HG03342 (cell line): Measurements from ENCODE around the gene WDR45B.

Experiments used
- ATAC-seq: cut with Tn5 transposase; IDR thresholded peaks from one replicate; pipeline ENCODE4 v1.9.1; 2021; ENCODE audit warnings: mild to moderate bottlenecking, moderate library complexity; ENCODE audit not compliant: unreplicated experiment

Gene WDR45B

GRCh38 chr17:82648165-82648668, at the start of gene WDR45B:
TSS of gene WDR45B (minus strand) at chr17:82648444. CDS start at chr17:82648340, 104 bp downstream.
- ATAC-seq = peak; percentile 72

- no peak for ATAC-seq
Measured at GRCh38 chr17:82697808-82698064, 49.5 kb upstream of the WDR45B start.

- ATAC-seq = no peak
Measured at GRCh38 chr17:82696916-82697807, 48.9 kb upstream of the WDR45B start.

- no peak for ATAC-seq
Measured at GRCh38 chr17:82696259-82696658, 48.0 kb upstream of the WDR45B start.

GRCh38 chr17:82694647-82695046, 46.4 kb upstream of the WDR45B start:
- ATAC-seq = no peak

GRCh38 chr17:82693168-82693867, 45.1 kb upstream of the WDR45B start:
- ATAC-seq = no peak

- no peak for ATAC-seq
Measured at GRCh38 chr17:82692268-82692667, 44.0 kb upstream of the WDR45B start.

GRCh38 chr17:82691714-82692113, 43.5 kb upstream of the WDR45B start:
- no peak for ATAC-seq

GRCh38 chr17:82690786-82691489, 42.7 kb upstream of the WDR45B start:
- no peak for ATAC-seq

- ATAC-seq = no peak
Measured at GRCh38 chr17:82689077-82689476, 40.8 kb upstream of the WDR45B start.

GRCh38 chr17:82687871-82688270, 39.6 kb upstream of the WDR45B start:
- no peak for ATAC-seq

- ATAC-seq = no peak
Measured at GRCh38 chr17:82687375-82687861, 39.2 kb upstream of the WDR45B start.

GRCh38 chr17:82686366-82687324, 38.4 kb upstream of the WDR45B start:
- no peak for ATAC-seq

- ATAC-seq = no peak
Measured at GRCh38 chr17:82685291-82685690, 37.0 kb upstream of the WDR45B start.

GRCh38 chr17:82684228-82684841, 36.1 kb upstream of the WDR45B start:
- ATAC-seq = no peak

- ATAC-seq = no peak
Measured at GRCh38 chr17:82683534-82683933, 35.3 kb upstream of the WDR45B start.

GRCh38 chr17:82681547-82681946, 33.3 kb upstream of the WDR45B start:
- ATAC-seq = no peak

GRCh38 chr17:82679586-82680465, 31.6 kb upstream of the WDR45B start:
- no peak for ATAC-seq
